HepG2 (cell line): Measurements from ENCODE around the gene CHST14. TPM values are rescaled to one million over a fixed set of nuclear protein-coding genes. Genes with fewer than 3 reads are reported as not detected.

Experiments
- ARID2 ChIP-seq: sonication (generic); formaldehyde crosslinking; IDR thresholded peaks from 2 replicates; pipeline ENCODE4 v1.8.1; 2022; ENCODE audit warnings: mild to moderate bottlenecking, missing genetic modification reagents, borderline replicate concordance
- DR1 ChIP-seq: sonication (generic); formaldehyde crosslinking; IDR thresholded peaks from 2 replicates; pipeline ENCODE4 v1.8.0; 2021; ENCODE audit warnings: mild to moderate bottlenecking, missing genetic modification reagents, inconsistent platforms
- FOXC1 ChIP-seq: sonication (generic); formaldehyde crosslinking; IDR thresholded peaks from 2 replicates; pipeline ENCODE4 v1.8.0; 2022; ENCODE audit warnings: mild to moderate bottlenecking, missing genetic modification reagents, borderline replicate concordance
- GATA4 ChIP-seq: sonication (generic); IDR thresholded peaks from 2 replicates; pipeline ENCODE4 v1.6.1; 2016; ENCODE audit warnings: antibody characterized with exemption, low read depth, borderline replicate concordance
- HBP1 ChIP-seq: IDR thresholded peaks from 2 replicates; pipeline ENCODE4 v1.6.1; 2016; ENCODE audit warnings: low read depth, control low read depth
- HDAC6 ChIP-seq: fragments of 200-600 bp; sonication (generic); IDR thresholded peaks from 2 replicates; pipeline ENCODE4 v1.7.0; 2017; ENCODE audit warnings: mild to moderate bottlenecking, antibody characterized with exemption, low read length, low read depth
- JUNB ChIP-seq: sonication (generic); formaldehyde crosslinking; IDR thresholded peaks from 2 replicates; pipeline ENCODE4 v1.8.0; 2022; ENCODE audit warnings: missing genetic modification reagents, mild to moderate bottlenecking, borderline replicate concordance
- LCORL ChIP-seq, 2 experiments: fragments of 450-650 bp in 1 of 2; sonication (generic) in 1 of 2; formaldehyde crosslinking in 1 of 2; IDR thresholded peaks; 2 replicates each; pipeline versions ENCODE4 v1.5.0 to v1.6.1; 2017 to 2020; ENCODE audit warnings: antibody characterized with exemption in 1 of 2, missing genetic modification reagents in 1 of 2
- MLLT10 ChIP-seq: sonication (generic); formaldehyde crosslinking; IDR thresholded peaks from 2 replicates; pipeline ENCODE4 v1.4.0; 2020; ENCODE audit warnings: missing genetic modification reagents
- NR2F2 ChIP-seq: IDR thresholded peaks from 2 replicates; pipeline ENCODE4 v1.6.1; 2012; ENCODE audit warnings: low read depth, inconsistent platforms, borderline replicate concordance
- PHF21A ChIP-seq: sonication (generic); formaldehyde crosslinking; IDR thresholded peaks from 2 replicates; pipeline ENCODE4 v1.5.0; 2020; ENCODE audit warnings: mild to moderate bottlenecking, missing genetic modification reagents
- PITX1 ChIP-seq: sonication (generic); formaldehyde crosslinking; IDR thresholded peaks from 2 replicates; pipeline ENCODE4 v1.5.1; 2020; ENCODE audit warnings: mild to moderate bottlenecking, missing genetic modification reagents
- POLR2AphosphoS2 ChIP-seq: IDR thresholded peaks from 2 replicates; pipeline ENCODE4 v1.6.1; 2011; ENCODE audit warnings: low read depth, low read length, improper control_type of control experiment
- RFX1 ChIP-seq: fragments of 450-650 bp; IDR thresholded peaks from 2 replicates; pipeline ENCODE4 v1.6.1; 2017
- SYNCRIP ChIP-seq: fragments of 200-400 bp; formaldehyde crosslinking; IDR thresholded peaks from 2 replicates; pipeline ENCODE4 v1.6.1; 2018; ENCODE audit warnings: mild to moderate bottlenecking, low read depth, low read length; ENCODE audit not compliant: insufficient read depth
- TBL1XR1 ChIP-seq: fragments of 150-350 bp; IDR thresholded peaks from 2 replicates; pipeline ENCODE4 v1.6.1; 2014; ENCODE audit warnings: borderline replicate concordance, low read length; ENCODE audit not compliant: partially characterized antibody
- TMF1 ChIP-seq: sonication (generic); formaldehyde crosslinking; IDR thresholded peaks from 2 replicates; pipeline ENCODE4 v1.8.1; 2022; ENCODE audit warnings: low read depth, missing genetic modification reagents
- TOE1 ChIP-seq: sonication (generic); formaldehyde crosslinking; IDR thresholded peaks from 2 replicates; pipeline ENCODE4 v1.4.0; 2020; ENCODE audit warnings: mild to moderate bottlenecking, missing genetic modification reagents
- ZKSCAN1 ChIP-seq: fragments of 150-350 bp; IDR thresholded peaks from 2 replicates; pipeline ENCODE4 v1.6.1; 2014; ENCODE audit warnings: low read length
- ZNF17 ChIP-seq: sonication (generic); formaldehyde crosslinking; IDR thresholded peaks from 2 replicates; pipeline ENCODE4 v1.5.0; 2020; ENCODE audit warnings: mild to moderate bottlenecking, missing genetic modification reagents
- ZNF180 ChIP-seq: sonication (generic); formaldehyde crosslinking; IDR thresholded peaks from 2 replicates; pipeline ENCODE4 v1.4.0; 2020; ENCODE audit warnings: low read depth, missing genetic modification reagents, borderline replicate concordance
- ZNF207 ChIP-seq: fragments of 450-650 bp; IDR thresholded peaks from 2 replicates; pipeline ENCODE4 v1.6.1; 2016; ENCODE audit warnings: antibody characterized with exemption, borderline replicate concordance
- ZNF430 ChIP-seq: sonication (generic); formaldehyde crosslinking; IDR thresholded peaks from 2 replicates; pipeline ENCODE4 v1.9.0; 2021; ENCODE audit warnings: mild to moderate bottlenecking, missing genetic modification reagents
- ZNF569 ChIP-seq: sonication (generic); formaldehyde crosslinking; IDR thresholded peaks from 2 replicates; pipeline ENCODE4 v1.5.0; 2020; ENCODE audit warnings: mild to moderate bottlenecking, missing genetic modification reagents, moderate library complexity, borderline replicate concordance
- ZNF614 ChIP-seq: IDR thresholded peaks from 2 replicates; pipeline ENCODE4 v1.6.1; 2018; ENCODE audit warnings: missing biosample characterization, missing genetic modification reagents, inconsistent platforms, borderline replicate concordance
- ZNF709 ChIP-seq: sonication (generic); formaldehyde crosslinking; IDR thresholded peaks from 2 replicates; pipeline ENCODE4 v1.5.0; 2020; ENCODE audit warnings: mild to moderate bottlenecking, missing genetic modification reagents
- ZNF740 ChIP-seq: sonication (generic); formaldehyde crosslinking; IDR thresholded peaks from 2 replicates; pipeline ENCODE4 v1.4.0; 2020; ENCODE audit warnings: missing genetic modification reagents
- ZNF772 ChIP-seq: sonication (generic); formaldehyde crosslinking; IDR thresholded peaks from 2 replicates; pipeline ENCODE4 v1.5.0; 2020; ENCODE audit warnings: mild to moderate bottlenecking, missing genetic modification reagents
- ZNF839 ChIP-seq: sonication (generic); formaldehyde crosslinking; IDR thresholded peaks from 2 replicates; pipeline ENCODE4 v1.4.0; 2020; ENCODE audit warnings: missing genetic modification reagents, mild to moderate bottlenecking, borderline replicate concordance
- ZNF850 ChIP-seq: sonication (generic); formaldehyde crosslinking; conservative IDR thresholded peaks from 2 replicates; pipeline ENCODE4 v1.9.0; 2021; ENCODE audit warnings: mild to moderate bottlenecking, missing genetic modification reagents
- polyA plus RNA-seq, 8 experiments: library from polyadenylated mRNA; depleted of rRNA in 3 of 8; stranded (reverse) in 7 of 8; unstranded in 1 of 8; fragments of >200 nt; fragmentation: Illumina TruSeq in 4 of 8; extraction: Trizol in 4 of 8; gene quantifications; 2 replicates each; pipeline versions ENCODE4 v1.2.1 to v1.2.3, GENCODE V29; 2011 to 2016; ENCODE audit warnings: low read depth in 4 of 8, missing spikeins in 1 of 8, mixed read lengths in 1 of 8; ENCODE audit not compliant: insufficient read depth in 1 of 8
- total RNA-seq, 5 experiments: library from RNA; depleted of rRNA; stranded (reverse); fragments of >200 nt; fragmentation: Illumina TruSeq; extraction: Trizol; gene quantifications; 2 replicates each; pipeline ENCODE4 v1.2.3, GENCODE V29; 2016; ENCODE audit warnings: low read depth in 1 of 5

CHST14 gene
- total and polyA plus RNA-seq, 2 of the 13 experiments (the other 11 are each of a cell fraction or from before 2014, with no cell fraction given) = 8.9 to 12.4 TPM

GRCh38 chr15:40441565-40442531, 28.9 kb upstream of the CHST14 start (continued):
- TF ChIP-seq SYNCRIP = no peak
- TF ChIP-seq TOE1 (CRISPR knock-in tag) = no peak
- no peak for TF ChIP-seq ZNF614 (CRISPR knock-in tag)
- TF ChIP-seq ZNF17 (CRISPR knock-in tag) = no peak
- TF ChIP-seq GATA4 = no peak
- no peak for TF ChIP-seq ZNF772 (CRISPR knock-in tag)
- no peak for TF ChIP-seq FOXC1 (CRISPR knock-in tag)
- no peak for TF ChIP-seq ZNF569 (CRISPR knock-in tag)
- no peak for TF ChIP-seq ZKSCAN1
- TF ChIP-seq ZNF839 (CRISPR knock-in tag) = 0 out of 2 replicates have a peak, but pooled peaks have one; percentile 34
- no peak for TF ChIP-seq ZNF430 (CRISPR knock-in tag)
- TF ChIP-seq LCORL (IDR thresholded peaks at IDR 0.05) = no peak
- 0 out of 2 replicates have a peak, but pooled peaks have one; percentile 34 for TF ChIP-seq LCORL (CRISPR knock-in tag; IDR thresholded peaks at IDR 0.05)
- no peak for TF ChIP-seq ZNF709 (CRISPR knock-in tag)
- no peak for TF ChIP-seq HDAC6
- TF ChIP-seq TBL1XR1 = no peak
- TF ChIP-seq ZNF207 = no peak
- no peak for TF ChIP-seq DR1 (CRISPR knock-in tag)
- no peak for TF ChIP-seq NR2F2
- TF ChIP-seq JUNB (CRISPR knock-in tag) = no peak
- TF ChIP-seq TMF1 (CRISPR knock-in tag) = no peak
- TF ChIP-seq ZNF850 = no peak
- no peak for TF ChIP-seq HBP1 (CRISPR knock-in tag)
- TF ChIP-seq ZNF180 (CRISPR knock-in tag) = no peak
- no peak for TF ChIP-seq ZNF740 (CRISPR knock-in tag)
- TF ChIP-seq ARID2 (CRISPR knock-in tag) = no peak
- TF ChIP-seq MLLT10 (CRISPR knock-in tag) = no peak
- TF ChIP-seq PHF21A (CRISPR knock-in tag) = peak; percentile 40; the same call in 1 of the 2 replicates
- TF ChIP-seq RFX1 = no peak
- TF ChIP-seq PITX1 (CRISPR knock-in tag) = no peak
- no peak for TF ChIP-seq POLR2AphosphoS2
